ENCODE results near the gene PCED1B.
"Not testable (repeated sequence)": the region's sequence is repeated elsewhere in the genome, so short reads cannot be mapped to it uniquely, and the experiment has no call there.

The PCED1B gene

GRCh38 chr12:47123730-47124129, 44.3 kb downstream of the PCED1B start:
- DNase-seq, result no peak

- no peak for DNase-seq
Measured at GRCh38 chr12:47124451-47124850, 45.0 kb downstream of the PCED1B start.

GRCh38 chr12:47126246-47126645, 46.8 kb downstream of the PCED1B start:
- DNase-seq, result no peak

DNA sequence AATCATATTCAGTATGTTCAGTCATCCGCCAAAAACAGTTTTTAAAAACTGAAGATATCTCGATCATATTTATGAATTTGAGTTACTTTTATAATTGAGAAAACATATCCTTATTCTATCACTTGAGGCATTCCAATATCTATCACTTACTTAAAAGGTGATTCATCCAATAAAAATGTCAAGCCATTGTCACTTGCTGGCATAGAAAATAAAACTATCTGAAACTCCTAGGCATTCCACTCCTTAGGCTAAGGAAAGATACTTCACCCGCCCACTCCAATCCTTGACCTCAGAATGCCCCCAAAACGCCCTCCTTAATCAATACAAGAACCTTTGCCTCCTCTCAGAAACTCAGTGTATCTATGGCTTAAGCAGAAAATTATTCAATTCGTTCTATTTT, 51.6 kb downstream of the PCED1B start:
- no peak for DNase-seq

- no peak for DNase-seq
Measured at GRCh38 chr12:47134005-47134404, 54.6 kb downstream of the PCED1B start.

GRCh38 chr12:47135578-47135977, 56.2 kb downstream of the PCED1B start:
- no peak for DNase-seq

GRCh38 chr12:47139000-47139681, 59.7 kb downstream of the PCED1B start:
- DNase-seq, result no peak

DNA sequence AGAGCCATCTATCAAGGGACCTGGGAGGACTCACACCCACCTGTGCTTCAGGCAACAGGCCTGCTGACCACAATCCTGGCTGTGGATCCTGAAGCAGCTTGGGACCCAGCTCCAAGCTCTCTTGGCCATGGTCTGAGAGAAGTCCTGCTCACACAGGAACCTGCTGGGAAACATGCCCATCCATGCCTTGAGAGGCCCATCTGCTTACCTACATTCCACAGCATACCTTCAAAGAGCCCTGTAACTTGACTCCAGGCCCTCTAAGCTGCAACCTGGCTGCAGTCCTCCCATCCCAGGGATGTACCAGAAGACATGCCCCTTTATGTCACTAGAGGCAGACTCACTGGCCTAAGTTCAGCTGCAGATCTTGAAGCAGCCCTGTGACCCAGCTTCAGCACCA, 62.0 kb downstream of the PCED1B start:
- DNase-seq, result no peak

DNA sequence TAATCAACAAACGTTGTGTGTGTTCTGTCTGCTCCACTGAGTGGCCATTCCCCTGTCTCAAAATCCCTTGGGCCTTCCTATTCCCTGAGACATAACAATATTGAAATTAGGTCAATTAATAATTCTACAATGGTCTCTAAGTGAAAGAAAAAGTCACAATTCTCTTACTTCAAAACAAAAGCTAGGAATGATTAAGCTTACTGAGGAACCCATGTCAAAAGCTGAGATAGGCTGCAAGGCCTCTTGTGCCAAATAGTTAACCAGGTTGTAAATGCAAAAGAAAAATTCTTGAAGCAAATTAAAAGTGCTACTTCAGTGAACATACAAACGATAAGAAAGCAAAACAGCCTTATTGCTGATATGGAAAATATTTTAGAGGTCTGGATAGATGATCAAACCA, 65.3 kb downstream of the PCED1B start:
- DNase-seq, result no peak

- DNase-seq, result no peak
Measured at GRCh38 chr12:47145188-47145587, 65.8 kb downstream of the PCED1B start.

DNA sequence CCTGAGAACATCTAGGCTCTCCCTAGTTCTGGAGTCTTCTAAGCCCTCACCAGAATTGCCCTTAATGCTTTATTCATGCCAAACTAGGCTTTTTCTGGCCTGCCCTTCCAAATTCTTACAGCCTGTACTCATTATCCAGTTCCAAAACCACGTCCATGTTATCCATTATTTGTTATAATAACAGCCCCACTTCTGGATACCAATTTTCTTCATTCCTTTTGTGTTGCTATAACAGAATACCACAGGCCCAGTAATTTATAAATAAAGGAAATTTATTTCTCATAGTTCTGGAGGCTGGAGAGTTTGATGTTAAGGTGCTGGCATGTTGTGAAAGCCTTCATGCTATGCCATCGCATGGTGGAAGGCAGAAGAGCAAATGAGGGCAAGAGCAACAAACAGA, 68.3 kb downstream of the PCED1B start:
- no peak for DNase-seq

DNA sequence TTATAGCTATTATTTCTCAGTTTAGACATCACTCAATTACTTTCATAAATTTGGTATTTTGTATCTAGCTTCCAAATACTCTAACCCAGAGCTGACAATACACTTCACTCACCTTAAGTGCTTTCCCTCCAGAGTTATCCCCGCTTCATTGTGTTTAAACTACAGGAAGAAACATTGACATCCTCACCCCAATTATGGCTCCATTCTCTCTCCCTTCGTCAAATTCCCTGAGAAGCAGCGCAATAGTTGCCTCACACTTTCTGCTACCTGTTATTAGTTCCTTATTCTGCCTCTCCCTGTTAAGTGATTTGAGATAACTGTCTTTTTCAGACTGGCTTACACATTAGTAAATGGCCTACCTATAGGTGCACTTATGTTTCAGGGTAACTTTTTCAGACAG, 69.7 kb downstream of the PCED1B start:
- no peak for DNase-seq

DNA sequence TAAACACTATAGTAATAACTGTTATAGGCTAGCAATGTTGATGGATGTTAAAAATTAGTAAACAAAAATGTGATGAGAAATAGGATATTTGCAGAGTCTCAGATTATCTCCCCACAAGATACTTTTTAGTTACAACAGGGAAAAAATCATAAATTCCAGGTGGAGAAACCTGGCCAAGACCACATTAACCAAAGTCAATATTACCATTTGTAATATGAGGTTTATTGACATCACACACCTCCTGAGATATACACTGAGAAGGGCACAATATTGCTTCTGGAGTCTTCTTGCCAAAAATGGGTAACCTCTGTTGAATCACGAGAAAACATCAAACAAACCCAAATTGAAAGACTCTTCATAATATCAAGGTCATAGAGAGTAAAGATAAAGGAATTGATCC, 72.7 kb downstream of the PCED1B start:
- DNase-seq, result no peak

DNA sequence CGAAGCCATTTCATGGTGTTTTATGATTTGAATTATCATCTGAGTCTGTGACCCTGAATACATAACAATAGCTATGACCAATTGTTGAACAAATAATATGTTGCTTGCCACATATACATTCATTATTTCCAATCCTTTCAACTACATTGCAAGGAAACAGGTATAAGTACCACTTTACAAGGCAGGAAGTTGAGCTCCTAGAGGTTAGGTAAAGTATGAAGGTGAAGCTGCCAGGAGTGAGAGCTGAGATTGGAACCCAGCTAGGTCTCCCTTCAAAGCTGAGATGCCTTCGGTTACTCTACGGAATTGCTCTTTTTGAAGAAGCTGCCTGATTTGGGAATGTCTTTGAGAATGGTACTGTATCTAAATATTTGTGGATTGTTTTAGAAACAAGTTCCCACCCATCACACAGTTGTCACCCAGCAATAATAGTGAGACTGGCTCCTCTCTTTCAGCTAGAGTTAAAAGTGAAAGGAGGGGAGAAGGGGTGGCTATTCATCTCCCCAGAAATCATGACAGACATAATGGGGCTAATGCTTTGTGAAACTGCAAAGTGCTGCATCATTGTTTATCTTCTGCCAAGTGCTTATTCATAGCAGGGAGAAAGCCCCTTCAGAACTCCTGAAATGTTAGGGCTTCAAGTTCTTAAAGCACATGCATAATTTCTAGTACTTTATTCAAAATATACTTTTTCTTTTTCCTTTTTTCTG, 76.2 kb downstream of the PCED1B start:
- DNase-seq, result no peak

DNA sequence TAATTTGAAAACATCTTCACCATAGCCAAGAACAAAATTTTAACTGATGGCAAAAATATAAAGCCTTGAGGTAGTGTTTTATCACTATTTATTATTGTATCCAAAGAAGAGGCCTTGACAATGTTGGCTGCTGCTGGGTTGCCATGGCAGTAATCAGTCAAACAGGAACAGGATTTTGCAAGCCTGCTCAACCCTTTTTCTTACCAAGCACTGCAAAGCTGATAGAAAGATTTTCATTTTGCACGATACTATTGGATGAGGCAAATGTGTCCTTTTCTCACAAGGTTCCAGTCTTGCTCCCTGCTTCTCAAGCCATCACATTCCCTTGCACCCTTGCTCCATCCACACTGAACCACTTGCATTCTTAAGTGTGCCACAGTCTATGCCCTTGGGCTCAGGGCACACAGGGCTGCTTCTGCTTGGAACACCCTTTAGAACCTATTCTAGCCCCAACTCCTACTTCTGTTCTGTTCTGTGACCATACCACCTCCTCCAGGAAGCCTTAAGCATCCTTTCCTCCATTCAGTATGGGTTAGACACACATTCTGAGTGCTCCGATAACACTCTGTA, 76.8 kb downstream of the PCED1B start:
- no peak for DNase-seq

- no peak for DNase-seq
Measured at GRCh38 chr12:47158792-47159191, 79.4 kb downstream of the PCED1B start.

GRCh38 chr12:47159348-47159747, 79.9 kb downstream of the PCED1B start:
- no peak for DNase-seq

GRCh38 chr12:47160316-47161244, 81.2 kb downstream of the PCED1B start:
- no peak for DNase-seq

DNA sequence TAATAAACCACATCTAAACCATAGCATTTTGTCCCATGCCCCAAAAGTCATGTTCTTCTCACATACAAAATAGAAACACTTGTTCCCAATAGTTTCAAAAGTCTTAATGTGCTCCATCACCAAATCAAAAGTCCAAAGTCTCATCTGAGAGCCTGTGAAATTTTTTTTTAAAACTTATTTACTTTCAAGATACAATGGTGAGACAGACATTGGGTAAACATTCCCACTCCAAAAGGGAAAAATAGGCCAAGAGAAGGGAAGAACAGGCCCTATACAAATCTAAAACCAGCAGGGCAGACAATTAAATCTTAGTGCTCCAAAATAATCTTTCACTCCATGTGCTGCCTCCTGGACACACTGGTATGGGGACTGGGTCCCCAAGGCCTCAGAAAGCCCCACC, 84.7 kb downstream of the PCED1B start:
- no peak for DNase-seq

GRCh38 chr12:47164724-47165439, 85.5 kb downstream of the PCED1B start:
- DNase-seq, result no peak

GRCh38 chr12:47165934-47166333, 86.5 kb downstream of the PCED1B start:
- DNase-seq, result no peak

DNA sequence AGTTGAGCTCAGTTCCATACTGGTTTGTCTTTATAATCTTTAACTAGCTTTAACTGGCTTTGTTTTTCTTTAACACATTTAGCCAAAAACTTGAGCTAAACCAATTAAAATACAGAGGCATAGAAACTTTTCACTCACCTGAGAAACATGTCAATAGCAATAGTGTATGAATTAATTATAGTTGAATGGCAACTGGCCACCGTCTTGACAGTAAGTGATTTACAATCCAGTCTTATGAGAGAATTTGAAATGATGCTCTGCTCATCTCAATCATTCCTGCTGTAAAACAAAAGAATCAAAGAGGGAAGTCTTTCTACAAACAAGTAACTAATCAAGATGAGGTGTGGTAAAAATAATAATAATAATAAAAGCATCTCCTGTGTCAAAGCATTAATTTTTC, 86.9 kb downstream of the PCED1B start:
- DNase-seq, result no peak

DNA sequence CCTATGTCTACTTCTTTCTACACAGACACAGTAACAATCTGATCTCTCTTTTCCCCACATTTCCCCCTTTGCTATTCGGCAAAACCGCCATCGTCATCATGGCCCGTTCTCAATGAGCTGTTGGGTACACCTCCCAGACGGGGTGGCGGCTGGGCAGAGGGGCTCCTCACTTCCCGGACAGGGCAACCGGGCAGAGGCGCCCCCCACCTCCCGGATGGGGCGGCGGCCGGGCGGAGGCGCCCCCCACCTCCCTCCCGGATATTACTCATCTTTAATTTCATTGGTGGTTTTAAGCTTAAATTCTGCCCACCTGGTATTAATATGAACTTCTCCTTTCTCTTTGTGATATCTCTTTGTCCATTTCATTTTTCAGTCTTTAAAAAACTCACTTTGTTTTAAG, 90.9 kb downstream of the PCED1B start:
- not testable (repeated sequence) for DNase-seq
